Measurements from ENCODE around the gene CREB3L2.
"Not testable (repeated sequence)": the region's sequence is repeated elsewhere in the genome, so short reads cannot be mapped to it uniquely, and the experiment has no call there.

DNA sequence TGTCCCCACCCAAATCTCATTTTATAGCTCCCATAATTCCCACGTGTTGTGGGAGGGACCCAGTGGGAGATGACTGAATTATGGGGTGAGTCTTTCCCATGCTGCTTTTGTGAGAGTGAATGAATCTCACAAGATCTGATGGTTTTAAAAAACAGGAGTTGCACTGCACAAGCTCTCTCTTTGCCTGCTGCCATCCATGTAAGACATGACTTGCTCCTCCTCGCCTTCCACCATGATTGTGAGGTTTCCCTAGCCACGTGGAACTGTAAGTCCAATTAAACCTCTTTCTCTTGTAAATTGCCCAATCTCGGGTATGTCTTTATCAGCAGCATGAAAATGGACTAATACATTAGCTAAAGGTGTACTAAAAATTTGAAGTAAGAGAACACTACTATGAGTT, 95.2 kb downstream of the CREB3L2 start:
- TF ChIP-seq CTCF (IDR thresholded peaks at IDR 0.05 in 2 of 3, conservative IDR thresholded peaks at IDR 0.05 in 1 of 3; ENCODE audit: control insufficient read depth in 2 of 3, extremely low read depth in 1 of 3, insufficient read depth in 1 of 3, low read depth in 3 of 3, low read length in 3 of 3); POLR2AphosphoS5 (IDR thresholded peaks at IDR 0.05; ENCODE audit: low read length); BHLHE40 (IDR thresholded peaks at IDR 0.05; ENCODE audit: borderline replicate concordance in 1 of 2, low read depth in 2 of 2, low read length in 1 of 2); REST (IDR thresholded peaks at IDR 0.05; ENCODE audit: low read depth, low read length); POLR2A (IDR thresholded peaks at IDR 0.05; ENCODE audit: low read depth, low read length); POU2F2 (IDR thresholded peaks at IDR 0.05; ENCODE audit: borderline replicate concordance, low read depth, low read length); NR2C2 (IDR thresholded peaks at IDR 0.05; ENCODE audit: borderline replicate concordance, control insufficient read depth, insufficient read length, low read depth): not testable (repeated sequence)
- TF ChIP-seq, protein P1, sequence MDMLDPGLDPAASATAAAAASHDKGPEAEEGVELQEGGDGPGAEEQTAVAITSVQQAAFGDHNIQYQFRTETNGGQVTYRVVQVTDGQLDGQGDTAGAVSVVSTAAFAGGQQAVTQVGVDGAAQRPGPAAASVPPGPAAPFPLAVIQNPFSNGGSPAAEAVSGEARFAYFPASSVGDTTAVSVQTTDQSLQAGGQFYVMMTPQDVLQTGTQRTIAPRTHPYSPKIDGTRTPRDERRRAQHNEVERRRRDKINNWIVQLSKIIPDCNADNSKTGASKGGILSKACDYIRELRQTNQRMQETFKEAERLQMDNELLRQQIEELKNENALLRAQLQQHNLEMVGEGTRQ (IDR thresholded peaks at IDR 0.05; ENCODE audit: borderline replicate concordance, low read depth, low read length) = not testable (repeated sequence)

Measured in GM12878 (cell line).